K562 (cell line): ENCODE results near the gene SHISA7. TPM values are rescaled to one million over a fixed set of nuclear protein-coding genes. Genes with fewer than 3 reads are reported as not detected.
A peak's percentile ranks its signal among the peaks of the same experiment; 100 is the strongest.

Experiments
- CBX3 ChIP-seq, 2 experiments: IDR thresholded peaks; 1 replicate in 1 of 2; 2 replicates in 1 of 2; pipeline ENCODE4 v1.6.1; 2012; ENCODE audit warnings: inconsistent platforms in 2 of 2, low read length in 2 of 2, borderline replicate concordance in 1 of 2, control low read depth in 1 of 2
- DNMT1 ChIP-seq: fragments of 450-650 bp; IDR thresholded peaks from 2 replicates; pipeline ENCODE4 v1.6.1; 2016; ENCODE audit warnings: antibody characterized with exemption, mild to moderate bottlenecking
- MAZ ChIP-seq, 2 experiments: fragments of 450-650 bp in 1 of 2; sonication (generic) in 1 of 2; formaldehyde crosslinking; IDR thresholded peaks in 1 of 2; conservative IDR thresholded peaks in 1 of 2; 2 replicates each; pipeline versions ENCODE4 v1.4.0 to v1.5.0; 2020; ENCODE audit warnings: mild to moderate bottlenecking in 1 of 2, missing genetic modification reagents in 1 of 2
- MCM2 ChIP-seq: fragments of 450-650 bp; IDR thresholded peaks from 2 replicates; pipeline ENCODE4 v1.6.1; 2017; ENCODE audit warnings: low read depth, mild to moderate bottlenecking
- NR2C2 ChIP-seq, 2 experiments: fragments of 200-800 bp in 1 of 2; sonication (Bioruptor generic) in 1 of 2; sonication (generic) in 1 of 2; formaldehyde crosslinking in 1 of 2; IDR thresholded peaks; 2 replicates each; pipeline versions ENCODE4 v1.6.1 to v1.8.0; 2016 to 2022; ENCODE audit warnings: mild to moderate bottlenecking in 1 of 2, missing compliant biosample characterization in 1 of 2, missing genetic modification characterization in 1 of 2, missing genetic modification reagents in 1 of 2
- POLR2G ChIP-seq: fragments of 200-400 bp; formaldehyde crosslinking; IDR thresholded peaks from 2 replicates; pipeline ENCODE4 v1.6.1; 2017; ENCODE audit warnings: low read depth, mild to moderate bottlenecking, antibody characterized with exemption, low read length, moderate library complexity
- SIRT6 ChIP-seq: IDR thresholded peaks from one replicate; pipeline ENCODE4 v1.6.1; 2012; ENCODE audit warnings: low read depth, mild to moderate bottlenecking, control low read depth, inconsistent platforms, low read length, moderate library complexity
- ZEB2 ChIP-seq: fragments of 450-650 bp; IDR thresholded peaks from 2 replicates; pipeline ENCODE4 v1.6.1; 2016
- polyA plus RNA-seq, 8 experiments: library from polyadenylated mRNA; depleted of rRNA in 4 of 8; stranded (reverse) in 5 of 8; unstranded in 3 of 8; fragments of >200 nt; fragmentation: Nextera tagmentation in 2 of 8; fragmentation: Illumina TruSeq in 1 of 8; extraction: Ambion mirVana in 2 of 8; extraction: Trizol in 1 of 8; gene quantifications; 2 replicates each; pipeline versions ENCODE4 v1.2.1 to v1.2.3, GENCODE V29; 2011 to 2014; ENCODE audit warnings: inconsistent platforms in 1 of 8, missing spikeins in 1 of 8
- total RNA-seq, 7 experiments: library from RNA; depleted of rRNA in 6 of 7; stranded (reverse); fragments of >200 nt in 6 of 7; fragmentation: Illumina TruSeq in 2 of 7; extraction: Trizol in 2 of 7; gene quantifications; 2 replicates each; pipeline versions ENCODE4 v1.2.1 to v1.2.3, GENCODE V29; 2011 to 2021; ENCODE audit warnings: low replicate concordance in 1 of 7
- TF ChIP-seq, protein P1 (sequence below): fragments of 450-650 bp; formaldehyde crosslinking; IDR thresholded peaks from 2 replicates; pipeline ENCODE4 v1.4.0; 2022; ENCODE audit warnings: mild to moderate bottlenecking, moderate library complexity
- TF ChIP-seq, protein P2 (sequence below): fragments of 200-600 bp; sonication (generic); IDR thresholded peaks from one replicate; pipeline ENCODE4 v1.6.1; 2012; ENCODE audit warnings: mild to moderate bottlenecking, low read depth, low read length, inconsistent platforms
- TF ChIP-seq, protein P3 (sequence below): sonication (generic); formaldehyde crosslinking; IDR thresholded peaks from 2 replicates; pipeline ENCODE4 v1.8.1; 2023; ENCODE audit warnings: mild to moderate bottlenecking, missing genetic modification reagents

The SHISA7 gene
- total and polyA plus RNA-seq, 9 of the 15 experiments (the other 6 are each of a cell fraction or from before 2014, with no cell fraction given) = 0.01 to 0.40 (median 0.07) TPM

DNA sequence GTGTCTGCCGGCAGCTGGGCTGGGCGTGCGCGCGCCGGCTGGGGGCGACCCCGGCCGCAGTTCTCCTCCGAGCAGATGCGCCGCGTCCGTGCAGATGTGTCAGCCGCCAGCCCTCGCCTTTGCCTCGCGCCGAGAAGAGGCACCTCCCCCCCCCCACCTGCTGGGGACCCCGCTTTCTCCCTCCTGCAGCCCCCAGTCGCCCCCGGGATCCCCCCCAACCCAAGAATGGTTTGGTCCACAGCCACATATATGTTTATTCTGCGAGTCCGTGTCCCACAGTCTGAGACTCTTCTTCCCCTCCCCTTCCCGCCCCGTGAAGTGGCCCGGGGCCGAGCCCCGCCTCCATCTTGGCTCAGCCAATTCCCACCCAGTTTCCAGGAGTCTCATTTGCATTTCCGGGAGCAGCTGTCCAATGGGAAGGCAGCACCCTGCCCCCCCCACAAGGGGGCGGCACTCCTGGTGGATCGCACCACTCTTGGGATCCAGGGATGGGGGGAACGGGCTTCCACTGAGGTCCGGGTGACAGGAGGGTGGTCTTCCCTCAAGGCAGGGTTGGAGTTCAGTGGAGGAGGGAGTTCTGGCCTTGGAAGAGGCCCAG, 9.7 kb upstream of the SHISA7 start (continued):
- TF ChIP-seq, protein P1, sequence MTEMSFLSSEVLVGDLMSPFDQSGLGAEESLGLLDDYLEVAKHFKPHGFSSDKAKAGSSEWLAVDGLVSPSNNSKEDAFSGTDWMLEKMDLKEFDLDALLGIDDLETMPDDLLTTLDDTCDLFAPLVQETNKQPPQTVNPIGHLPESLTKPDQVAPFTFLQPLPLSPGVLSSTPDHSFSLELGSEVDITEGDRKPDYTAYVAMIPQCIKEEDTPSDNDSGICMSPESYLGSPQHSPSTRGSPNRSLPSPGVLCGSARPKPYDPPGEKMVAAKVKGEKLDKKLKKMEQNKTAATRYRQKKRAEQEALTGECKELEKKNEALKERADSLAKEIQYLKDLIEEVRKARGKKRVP = no peak
- TF ChIP-seq NR2C2 (CRISPR knock-in tag; IDR thresholded peaks at IDR 0.05) = no peak
- TF ChIP-seq NR2C2 (tag; IDR thresholded peaks at IDR 0.05) = no peak
- TF ChIP-seq, protein P2, sequence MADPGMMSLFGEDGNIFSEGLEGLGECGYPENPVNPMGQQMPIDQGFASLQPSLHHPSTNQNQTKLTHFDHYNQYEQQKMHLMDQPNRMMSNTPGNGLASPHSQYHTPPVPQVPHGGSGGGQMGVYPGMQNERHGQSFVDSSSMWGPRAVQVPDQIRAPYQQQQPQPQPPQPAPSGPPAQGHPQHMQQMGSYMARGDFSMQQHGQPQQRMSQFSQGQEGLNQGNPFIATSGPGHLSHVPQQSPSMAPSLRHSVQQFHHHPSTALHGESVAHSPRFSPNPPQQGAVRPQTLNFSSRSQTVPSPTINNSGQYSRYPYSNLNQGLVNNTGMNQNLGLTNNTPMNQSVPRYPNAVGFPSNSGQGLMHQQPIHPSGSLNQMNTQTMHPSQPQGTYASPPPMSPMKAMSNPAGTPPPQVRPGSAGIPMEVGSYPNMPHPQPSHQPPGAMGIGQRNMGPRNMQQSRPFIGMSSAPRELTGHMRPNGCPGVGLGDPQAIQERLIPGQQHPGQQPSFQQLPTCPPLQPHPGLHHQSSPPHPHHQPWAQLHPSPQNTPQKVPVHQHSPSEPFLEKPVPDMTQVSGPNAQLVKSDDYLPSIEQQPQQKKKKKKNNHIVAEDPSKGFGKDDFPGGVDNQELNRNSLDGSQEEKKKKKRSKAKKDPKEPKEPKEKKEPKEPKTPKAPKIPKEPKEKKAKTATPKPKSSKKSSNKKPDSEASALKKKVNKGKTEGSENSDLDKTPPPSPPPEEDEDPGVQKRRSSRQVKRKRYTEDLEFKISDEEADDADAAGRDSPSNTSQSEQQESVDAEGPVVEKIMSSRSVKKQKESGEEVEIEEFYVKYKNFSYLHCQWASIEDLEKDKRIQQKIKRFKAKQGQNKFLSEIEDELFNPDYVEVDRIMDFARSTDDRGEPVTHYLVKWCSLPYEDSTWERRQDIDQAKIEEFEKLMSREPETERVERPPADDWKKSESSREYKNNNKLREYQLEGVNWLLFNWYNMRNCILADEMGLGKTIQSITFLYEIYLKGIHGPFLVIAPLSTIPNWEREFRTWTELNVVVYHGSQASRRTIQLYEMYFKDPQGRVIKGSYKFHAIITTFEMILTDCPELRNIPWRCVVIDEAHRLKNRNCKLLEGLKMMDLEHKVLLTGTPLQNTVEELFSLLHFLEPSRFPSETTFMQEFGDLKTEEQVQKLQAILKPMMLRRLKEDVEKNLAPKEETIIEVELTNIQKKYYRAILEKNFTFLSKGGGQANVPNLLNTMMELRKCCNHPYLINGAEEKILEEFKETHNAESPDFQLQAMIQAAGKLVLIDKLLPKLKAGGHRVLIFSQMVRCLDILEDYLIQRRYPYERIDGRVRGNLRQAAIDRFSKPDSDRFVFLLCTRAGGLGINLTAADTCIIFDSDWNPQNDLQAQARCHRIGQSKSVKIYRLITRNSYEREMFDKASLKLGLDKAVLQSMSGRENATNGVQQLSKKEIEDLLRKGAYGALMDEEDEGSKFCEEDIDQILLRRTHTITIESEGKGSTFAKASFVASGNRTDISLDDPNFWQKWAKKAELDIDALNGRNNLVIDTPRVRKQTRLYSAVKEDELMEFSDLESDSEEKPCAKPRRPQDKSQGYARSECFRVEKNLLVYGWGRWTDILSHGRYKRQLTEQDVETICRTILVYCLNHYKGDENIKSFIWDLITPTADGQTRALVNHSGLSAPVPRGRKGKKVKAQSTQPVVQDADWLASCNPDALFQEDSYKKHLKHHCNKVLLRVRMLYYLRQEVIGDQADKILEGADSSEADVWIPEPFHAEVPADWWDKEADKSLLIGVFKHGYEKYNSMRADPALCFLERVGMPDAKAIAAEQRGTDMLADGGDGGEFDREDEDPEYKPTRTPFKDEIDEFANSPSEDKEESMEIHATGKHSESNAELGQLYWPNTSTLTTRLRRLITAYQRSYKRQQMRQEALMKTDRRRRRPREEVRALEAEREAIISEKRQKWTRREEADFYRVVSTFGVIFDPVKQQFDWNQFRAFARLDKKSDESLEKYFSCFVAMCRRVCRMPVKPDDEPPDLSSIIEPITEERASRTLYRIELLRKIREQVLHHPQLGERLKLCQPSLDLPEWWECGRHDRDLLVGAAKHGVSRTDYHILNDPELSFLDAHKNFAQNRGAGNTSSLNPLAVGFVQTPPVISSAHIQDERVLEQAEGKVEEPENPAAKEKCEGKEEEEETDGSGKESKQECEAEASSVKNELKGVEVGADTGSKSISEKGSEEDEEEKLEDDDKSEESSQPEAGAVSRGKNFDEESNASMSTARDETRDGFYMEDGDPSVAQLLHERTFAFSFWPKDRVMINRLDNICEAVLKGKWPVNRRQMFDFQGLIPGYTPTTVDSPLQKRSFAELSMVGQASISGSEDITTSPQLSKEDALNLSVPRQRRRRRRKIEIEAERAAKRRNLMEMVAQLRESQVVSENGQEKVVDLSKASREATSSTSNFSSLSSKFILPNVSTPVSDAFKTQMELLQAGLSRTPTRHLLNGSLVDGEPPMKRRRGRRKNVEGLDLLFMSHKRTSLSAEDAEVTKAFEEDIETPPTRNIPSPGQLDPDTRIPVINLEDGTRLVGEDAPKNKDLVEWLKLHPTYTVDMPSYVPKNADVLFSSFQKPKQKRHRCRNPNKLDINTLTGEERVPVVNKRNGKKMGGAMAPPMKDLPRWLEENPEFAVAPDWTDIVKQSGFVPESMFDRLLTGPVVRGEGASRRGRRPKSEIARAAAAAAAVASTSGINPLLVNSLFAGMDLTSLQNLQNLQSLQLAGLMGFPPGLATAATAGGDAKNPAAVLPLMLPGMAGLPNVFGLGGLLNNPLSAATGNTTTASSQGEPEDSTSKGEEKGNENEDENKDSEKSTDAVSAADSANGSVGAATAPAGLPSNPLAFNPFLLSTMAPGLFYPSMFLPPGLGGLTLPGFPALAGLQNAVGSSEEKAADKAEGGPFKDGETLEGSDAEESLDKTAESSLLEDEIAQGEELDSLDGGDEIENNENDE = peak; percentile 23
- peak; percentile 36 to 76 for TF ChIP-seq MAZ (CRISPR knock-in tag; conservative IDR thresholded peaks at IDR 0.05 in 1 of 2, IDR thresholded peaks at IDR 0.05 in 1 of 2)
- no peak for TF ChIP-seq SIRT6
- 0 out of 3 replicates have a peak, but pooled peaks of 1 of the 2 experiments have one; percentile 16 for TF ChIP-seq CBX3 (IDR thresholded peaks at IDR 0.05; ENCODE audit: borderline replicate concordance in 1 of 2, low read length in 2 of 2)
- TF ChIP-seq, protein P3, sequence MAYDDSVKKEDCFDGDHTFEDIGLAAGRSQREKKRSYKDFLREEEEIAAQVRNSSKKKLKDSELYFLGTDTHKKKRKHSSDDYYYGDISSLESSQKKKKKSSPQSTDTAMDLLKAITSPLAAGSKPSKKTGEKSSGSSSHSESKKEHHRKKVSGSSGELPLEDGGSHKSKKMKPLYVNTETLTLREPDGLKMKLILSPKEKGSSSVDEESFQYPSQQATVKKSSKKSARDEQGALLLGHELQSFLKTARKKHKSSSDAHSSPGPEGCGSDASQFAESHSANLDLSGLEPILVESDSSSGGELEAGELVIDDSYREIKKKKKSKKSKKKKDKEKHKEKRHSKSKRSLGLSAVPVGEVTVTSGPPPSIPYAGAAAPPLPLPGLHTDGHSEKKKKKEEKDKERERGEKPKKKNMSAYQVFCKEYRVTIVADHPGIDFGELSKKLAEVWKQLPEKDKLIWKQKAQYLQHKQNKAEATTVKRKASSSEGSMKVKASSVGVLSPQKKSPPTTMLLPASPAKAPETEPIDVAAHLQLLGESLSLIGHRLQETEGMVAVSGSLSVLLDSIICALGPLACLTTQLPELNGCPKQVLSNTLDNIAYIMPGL = no peak
- peak; percentile 21 for TF ChIP-seq POLR2G
- no peak for TF ChIP-seq DNMT1
- TF ChIP-seq ZEB2 = no peak
- TF ChIP-seq MCM2 = no peak
